ENCODE measurements around the gene FAM161B. TPM values are rescaled to one million over a fixed set of nuclear protein-coding genes. Genes with fewer than 3 reads are reported as not detected.
"Not testable (repeated sequence)": the region's sequence is repeated elsewhere in the genome, so short reads cannot be mapped to it uniquely, and the experiment has no call there.

The FAM161B gene, protein sequence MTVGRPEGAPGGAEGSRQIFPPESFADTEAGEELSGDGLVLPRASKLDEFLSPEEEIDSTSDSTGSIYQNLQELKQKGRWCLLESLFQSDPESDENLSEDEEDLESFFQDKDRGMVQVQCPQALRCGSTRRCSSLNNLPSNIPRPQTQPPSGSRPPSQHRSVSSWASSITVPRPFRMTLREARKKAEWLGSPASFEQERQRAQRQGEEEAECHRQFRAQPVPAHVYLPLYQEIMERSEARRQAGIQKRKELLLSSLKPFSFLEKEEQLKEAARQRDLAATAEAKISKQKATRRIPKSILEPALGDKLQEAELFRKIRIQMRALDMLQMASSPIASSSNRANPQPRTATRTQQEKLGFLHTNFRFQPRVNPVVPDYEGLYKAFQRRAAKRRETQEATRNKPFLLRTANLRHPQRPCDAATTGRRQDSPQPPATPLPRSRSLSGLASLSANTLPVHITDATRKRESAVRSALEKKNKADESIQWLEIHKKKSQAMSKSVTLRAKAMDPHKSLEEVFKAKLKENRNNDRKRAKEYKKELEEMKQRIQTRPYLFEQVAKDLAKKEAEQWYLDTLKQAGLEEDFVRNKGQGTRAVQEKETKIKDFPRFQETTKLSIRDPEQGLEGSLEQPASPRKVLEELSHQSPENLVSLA
- 10 to 100 TPM; 14.0 to 18.8 (median 14.6) TPM for polyA plus RNA-seq (ENCODE audit: insufficient read length in 3 of 3)

DNA sequence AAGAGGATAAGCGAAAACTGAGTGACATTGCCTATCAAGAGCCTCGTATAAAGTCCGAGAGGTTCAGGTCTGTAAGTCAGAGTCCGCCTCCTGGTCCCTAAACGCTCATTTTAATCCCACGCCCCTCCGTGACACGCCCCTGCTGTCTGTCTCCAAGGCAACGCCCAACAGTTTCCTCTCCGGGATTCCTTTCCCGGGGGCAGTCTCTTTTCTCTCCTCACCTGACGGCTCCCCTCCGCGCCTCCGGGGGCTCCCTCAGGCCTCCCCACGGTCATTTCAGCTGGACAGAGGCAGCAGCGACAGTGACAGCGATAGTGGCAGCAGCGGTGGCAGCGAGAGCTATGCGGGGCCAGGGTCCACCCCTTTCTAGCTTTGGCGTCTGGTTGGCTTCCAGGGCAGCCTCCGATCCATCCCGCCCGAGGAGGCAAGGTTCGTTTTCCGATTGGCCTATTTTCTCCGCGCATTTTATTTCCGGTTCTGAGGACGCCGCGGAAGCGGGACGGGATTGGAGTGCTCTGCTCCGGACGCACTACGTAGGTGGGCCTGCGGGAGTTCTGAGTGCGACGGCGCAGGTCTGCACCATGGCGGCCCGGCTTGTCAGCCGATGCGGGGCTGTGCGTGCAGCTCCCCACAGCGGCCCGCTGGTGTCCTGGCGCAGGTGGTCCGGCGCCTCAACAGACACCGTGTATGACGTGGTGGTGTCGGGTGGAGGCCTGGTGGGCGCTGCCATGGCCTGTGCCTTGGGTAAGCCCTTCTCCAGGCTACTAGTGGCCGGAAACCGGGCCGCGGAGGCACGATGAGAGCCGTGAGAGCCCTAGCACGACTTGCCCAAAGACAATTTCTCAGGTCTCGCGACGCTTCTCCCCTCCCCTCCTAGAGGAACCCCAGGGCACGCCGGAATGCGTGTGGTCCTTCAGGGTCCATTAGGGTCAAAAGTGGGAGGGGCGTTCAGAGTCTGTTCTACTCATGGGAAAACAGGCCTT lies at the start of gene FAM161B, which contains the start of gene COQ6:
Gene FAM161B (minus strand): TSS at position 343 of the 983 bp plus-strand sequence. CDS start 68 bp downstream, at position 275.
Gene COQ6 (plus strand): TSS at position 551 of the 983 bp plus-strand sequence. CDS start 31 bp downstream, at position 582.
- DNase-seq (ENCODE audit: low read depth in 3 of 3, low spot score in 2 of 3) = peak; percentile 94 to 96 (median 96)

DNA sequence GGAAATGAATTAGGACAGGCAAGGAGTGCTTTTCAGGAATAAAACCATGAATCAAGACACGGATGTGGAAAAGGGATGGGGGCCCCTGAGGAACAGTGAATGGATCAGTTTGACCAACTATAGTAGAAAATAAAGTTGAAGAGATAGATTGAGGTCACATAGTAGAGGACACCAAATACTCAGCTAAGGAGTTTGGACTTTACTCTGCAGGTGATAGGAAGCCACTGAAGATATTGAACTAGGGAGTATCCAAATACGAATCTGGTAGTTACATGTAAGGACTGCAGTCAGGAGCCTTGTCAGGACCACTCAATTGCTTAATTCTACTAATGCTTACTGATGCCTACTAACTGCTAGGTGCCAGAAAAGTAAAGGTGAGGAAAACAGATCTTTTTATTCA lies 48.8 kb upstream of the FAM161B start:
- DNase-seq (ENCODE audit: low read depth in 3 of 3, low spot score in 2 of 3) = no peak

DNA sequence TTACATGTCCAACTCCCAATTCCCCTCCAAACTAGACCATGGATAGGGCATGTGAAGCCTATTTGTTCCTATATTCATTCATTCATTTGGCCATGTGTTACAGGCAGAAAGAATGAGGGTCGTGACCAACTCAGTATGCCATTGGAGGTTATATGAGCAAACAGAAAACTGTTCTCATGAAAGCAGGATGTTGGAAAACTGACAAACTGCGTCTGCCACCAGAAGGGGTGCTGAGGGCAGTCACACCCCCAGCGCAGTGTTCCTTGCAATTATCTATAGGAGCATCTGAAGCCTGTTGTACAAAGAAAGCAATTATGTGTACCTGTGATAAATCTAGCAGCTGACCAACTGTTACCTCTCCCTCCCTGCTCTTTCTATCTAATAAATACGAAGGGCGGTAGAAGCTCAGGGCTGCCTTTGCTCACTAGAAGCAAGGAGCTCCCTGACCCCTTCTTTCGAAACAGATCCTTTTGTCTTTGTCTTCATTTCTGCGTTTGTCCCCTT lies 48.1 kb upstream of the FAM161B start:
- DNase-seq (ENCODE audit: low read depth in 3 of 3, low spot score in 2 of 3) = no peak

DNA sequence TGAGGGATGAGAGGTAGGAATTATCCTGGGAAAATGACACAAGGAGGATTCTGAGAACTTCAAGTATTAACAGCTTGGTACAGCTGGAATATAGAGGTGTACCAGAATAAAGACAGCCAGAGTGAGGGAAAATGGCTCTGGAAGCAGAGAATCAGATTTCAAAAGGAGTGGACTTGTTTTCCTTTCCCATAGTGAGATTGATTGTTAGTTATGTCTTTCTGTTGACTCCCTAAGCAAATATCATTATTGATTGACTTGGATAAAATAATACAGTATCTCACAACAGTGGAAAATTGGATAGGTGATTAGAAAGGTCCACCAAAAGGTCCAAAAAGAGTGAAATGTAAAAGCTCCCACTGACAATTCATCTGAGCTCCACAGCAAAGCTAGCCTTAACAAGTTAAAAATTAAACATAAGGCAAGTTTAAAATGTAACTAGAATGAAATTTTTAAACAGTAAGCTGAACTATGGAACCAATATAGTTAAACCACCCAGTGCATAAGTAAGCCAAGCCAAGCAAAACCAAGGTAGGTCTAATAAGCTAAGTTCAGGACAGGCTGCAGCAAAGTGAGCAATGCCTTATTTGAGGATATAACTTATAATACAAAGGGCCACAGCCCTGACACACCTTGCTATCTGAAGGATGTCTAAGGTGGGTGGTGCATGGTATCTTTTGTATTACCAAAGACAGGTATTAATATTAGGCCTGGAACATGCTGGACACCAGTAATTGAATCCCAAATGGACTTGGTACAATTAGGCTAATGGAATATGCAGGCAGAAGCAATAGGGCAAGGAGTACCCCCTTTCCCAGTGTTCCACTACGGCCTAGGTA lies 47.4 kb upstream of the FAM161B start:
- DNase-seq (ENCODE audit: low read depth in 3 of 3, low spot score in 2 of 3) = no peak

DNA sequence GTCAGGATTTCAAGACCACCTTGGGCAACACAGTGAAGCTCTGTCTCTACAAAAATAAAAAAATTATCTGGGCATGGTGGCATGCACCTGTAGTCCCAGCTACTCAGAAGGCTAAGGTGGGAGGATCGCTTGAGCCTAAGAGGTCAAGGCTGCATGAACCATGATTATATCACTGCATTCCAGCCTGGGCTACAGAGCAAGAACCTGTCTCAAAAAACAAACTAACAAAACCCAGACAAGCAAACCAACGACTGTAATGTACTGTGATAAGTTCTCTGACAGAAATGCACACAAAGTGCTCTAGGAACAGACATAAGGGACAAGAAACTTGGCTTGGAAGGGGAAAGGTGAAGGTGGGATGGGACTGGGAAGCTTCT lies 46.8 kb upstream of the FAM161B start:
- no peak for DNase-seq (ENCODE audit: low read depth in 3 of 3, low spot score in 2 of 3)

DNA sequence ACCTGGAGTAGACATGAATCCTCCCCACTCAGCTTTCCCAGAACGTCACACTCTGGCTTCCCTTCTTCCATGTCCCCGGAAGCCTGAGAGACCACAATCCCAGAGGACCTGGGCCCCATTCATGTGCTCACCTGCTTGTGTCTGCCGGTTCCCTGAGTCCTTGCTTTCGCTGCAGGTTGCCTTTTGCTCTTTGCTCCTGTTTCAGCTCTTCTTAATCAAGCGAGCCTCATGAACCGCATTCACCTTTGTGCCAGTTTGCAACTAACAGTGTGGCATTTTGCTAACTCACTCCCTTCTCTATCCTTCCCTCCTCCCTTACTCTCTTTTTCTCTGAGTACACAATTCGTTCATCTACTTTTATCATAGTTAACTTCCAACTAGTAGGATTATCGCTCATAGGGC lies 46.1 kb upstream of the FAM161B start:
- no peak for DNase-seq (ENCODE audit: low read depth in 3 of 3, low spot score in 2 of 3)

DNA sequence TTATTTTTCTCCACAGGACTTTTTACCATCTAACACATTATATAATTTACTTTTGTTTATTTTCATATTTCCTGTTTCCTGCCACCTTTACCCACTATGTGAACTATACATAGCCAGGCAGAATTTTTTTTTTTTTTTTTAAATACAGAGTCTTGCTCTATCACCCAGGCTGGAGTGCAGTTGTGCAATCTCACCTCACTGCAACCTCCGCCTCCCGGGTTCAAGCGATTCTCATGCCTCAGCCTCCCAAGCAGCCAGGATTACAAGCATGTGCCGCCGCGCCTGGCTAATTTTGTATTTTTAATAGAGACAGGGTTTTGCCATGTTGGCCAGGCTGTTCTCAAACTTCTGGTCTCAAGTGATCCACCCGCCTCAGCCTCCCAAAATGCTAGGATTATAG lies 45.0 kb upstream of the FAM161B start:
- not testable (repeated sequence) for DNase-seq (ENCODE audit: low read depth in 3 of 3, low spot score in 2 of 3)

DNA sequence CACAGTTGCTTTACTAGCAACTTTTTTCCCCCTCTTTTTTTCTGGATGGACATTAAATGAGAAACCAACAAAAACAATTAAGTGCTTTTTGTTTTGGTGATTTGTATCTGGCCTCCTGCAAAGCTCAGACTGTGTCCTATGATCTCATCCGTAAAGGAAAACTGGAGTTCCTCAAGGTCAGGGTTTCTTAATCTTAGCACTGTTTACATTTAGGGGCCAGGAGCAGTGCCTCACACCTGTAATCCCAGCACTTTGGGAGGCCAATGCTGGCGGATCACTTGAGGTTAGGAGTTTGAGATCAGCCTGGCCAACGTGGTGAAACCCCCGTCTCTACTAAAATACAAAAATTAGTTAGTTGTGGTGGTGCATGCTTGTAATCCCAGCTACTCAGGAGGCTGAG lies 41.2 kb upstream of the FAM161B start:
- DNase-seq (ENCODE audit: low read depth in 3 of 3, low spot score in 2 of 3) = no peak

DNA sequence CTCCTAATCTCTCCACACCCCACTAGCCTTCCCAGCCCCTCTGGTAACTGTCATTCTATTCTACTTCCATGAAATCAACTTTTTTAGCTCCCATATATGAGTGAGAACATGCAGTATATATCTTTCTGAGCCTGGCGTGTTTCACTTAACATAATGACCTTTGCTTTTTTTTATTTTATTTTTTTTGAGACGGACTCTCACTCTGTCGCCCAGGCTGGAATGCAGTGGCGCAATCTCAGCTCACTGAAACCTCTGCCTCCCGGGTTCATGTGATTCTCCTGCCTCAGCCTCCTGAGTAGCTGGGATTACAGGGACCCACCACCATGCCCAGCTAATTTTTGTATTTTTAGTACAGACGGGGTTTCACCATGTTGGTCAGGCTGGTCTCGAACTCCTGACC lies 38.8 kb upstream of the FAM161B start:
- DNase-seq (ENCODE audit: low read depth in 3 of 3, low spot score in 2 of 3) = not testable (repeated sequence)

DNA sequence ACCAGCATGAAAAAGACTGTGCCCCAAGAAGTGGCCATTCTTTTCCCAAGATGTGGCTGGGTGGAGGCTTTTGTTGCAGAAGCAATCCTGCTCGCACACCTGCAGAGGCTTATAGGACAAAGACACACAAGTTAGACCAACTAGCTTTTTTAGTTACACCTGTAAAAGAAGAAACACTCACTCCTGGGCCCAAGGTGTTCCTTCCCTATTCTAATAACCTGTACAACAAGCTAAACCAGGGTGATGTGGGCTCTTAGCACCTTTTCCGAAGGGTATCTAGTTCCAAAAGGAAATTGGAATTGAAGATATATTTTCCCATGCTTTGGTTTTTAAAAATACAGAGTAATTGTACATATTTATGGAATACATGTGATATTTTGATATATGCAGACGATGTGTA lies 38.2 kb upstream of the FAM161B start:
- no peak for DNase-seq (ENCODE audit: low read depth in 3 of 3, low spot score in 2 of 3)

DNA sequence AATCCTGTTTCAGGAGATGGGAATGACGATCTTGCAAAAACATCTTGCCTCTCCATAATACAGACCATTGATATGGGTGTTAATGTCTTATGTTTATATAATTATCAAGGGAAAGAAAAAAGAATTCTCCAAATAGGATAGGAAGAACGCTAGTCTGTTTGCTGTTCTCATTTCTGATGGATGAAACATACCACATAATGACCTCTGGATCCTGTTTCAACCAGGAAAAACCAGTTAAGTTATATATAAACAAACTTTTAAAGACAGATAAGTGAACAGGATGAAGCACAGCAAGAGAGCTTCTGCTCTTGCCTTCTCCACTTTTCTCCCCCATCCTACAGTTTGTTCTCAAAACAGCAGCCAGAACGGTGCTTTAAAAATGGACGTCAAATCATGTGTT lies 28.0 kb upstream of the FAM161B start:
- no peak for DNase-seq (ENCODE audit: low read depth in 3 of 3, low spot score in 2 of 3)

DNA sequence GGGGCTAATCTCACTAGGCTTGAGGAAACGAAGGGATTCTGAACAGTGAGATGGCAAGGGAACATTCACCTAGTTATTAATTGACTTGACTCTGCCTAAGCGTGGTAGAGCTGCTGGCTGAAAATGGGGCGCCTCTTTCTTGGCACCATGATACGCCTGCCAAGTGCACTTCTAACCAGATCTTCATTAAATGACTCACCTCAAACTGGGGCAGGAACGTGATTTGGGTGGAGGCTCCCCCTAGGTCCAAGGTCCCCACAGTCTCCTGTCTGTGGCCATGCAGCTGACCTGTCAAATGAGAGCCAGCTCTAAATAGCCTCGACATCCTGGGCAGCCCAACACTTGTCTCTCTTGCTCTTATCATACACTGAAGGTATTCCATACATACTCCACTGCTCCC lies 26.2 kb upstream of the FAM161B start:
- no peak for DNase-seq (ENCODE audit: low read depth in 3 of 3, low spot score in 2 of 3)

DNA sequence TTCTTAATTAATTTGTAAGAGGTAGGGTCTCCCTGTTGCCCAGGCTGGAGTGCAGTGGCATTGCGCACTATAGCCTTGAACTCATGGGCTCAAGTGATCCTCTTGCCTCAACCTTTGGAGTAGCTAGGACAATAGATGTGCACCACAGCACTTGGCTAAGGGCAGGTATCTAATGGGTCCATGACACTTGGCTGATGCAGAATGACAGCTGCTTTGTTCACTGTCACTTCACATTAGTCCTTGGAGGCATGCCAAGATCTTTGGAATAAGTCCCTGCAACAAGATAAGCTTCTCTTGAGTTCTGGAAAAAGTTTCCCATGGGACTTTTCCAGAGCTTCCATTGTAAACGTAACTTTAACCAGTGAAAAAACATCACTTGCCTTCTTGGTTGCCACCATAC lies 23.6 kb upstream of the FAM161B start:
- no peak for DNase-seq (ENCODE audit: low read depth in 3 of 3, low spot score in 2 of 3)

DNA sequence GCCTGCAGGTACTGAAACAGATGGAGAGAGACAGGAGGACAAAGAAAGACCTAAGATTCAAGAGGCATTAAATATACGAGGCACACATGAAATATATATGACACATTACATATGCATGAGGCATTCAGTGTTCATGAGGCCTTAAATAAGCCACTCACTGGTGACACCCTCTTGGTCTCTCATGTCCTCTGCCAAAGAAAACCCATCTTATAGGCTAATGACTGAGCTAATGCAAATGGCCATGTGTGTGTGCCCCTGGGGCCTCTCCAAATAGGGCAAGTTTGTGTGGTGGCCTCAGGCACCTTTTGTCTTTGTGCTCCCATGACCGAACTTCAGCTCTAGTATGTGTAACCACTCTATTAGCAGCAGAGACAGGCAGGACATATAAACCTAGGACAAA lies 19.0 kb upstream of the FAM161B start:
- no peak for DNase-seq (ENCODE audit: low read depth in 3 of 3, low spot score in 2 of 3)

DNA sequence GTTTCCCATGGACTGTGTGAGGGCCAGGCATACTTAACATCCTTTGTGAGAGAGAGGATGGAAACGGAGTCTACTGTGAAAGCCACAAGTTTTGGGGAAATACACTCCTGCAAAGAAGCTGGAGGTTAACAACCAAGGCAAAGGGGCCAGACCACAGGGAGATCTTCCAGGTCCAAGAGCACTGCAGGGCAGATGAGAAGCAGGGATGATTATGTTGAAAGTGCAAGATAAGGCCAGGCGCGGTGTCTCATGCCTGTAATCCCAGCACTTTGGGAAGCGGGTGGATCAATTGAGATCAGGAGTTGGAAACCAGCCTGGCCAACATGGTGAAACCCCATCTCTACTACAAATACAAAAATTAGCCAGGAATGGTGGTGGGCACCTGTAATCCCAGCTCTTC lies 15.3 kb upstream of the FAM161B start:
- no peak for DNase-seq (ENCODE audit: low read depth in 3 of 3, low spot score in 2 of 3)

DNA sequence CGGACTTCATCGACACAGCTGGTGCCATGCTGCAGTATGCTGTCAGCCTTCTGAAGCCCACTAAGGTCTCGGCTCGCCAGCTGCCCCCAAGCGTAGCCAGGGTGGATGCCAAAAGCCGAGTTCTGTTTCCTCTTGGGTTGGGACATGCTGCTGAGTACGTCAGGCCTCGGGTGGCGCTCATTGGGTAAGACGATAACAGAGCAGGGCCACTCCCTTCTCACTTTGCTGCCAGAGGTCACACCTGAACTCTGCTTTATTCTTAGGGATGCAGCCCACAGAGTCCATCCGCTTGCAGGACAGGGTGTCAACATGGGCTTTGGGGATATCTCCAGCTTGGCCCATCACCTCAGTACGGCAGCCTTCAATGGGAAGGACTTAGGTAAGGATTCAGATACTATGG lies 11.3 kb upstream of the FAM161B start:
- DNase-seq (ENCODE audit: low read depth in 3 of 3, low spot score in 2 of 3) = no peak

DNA sequence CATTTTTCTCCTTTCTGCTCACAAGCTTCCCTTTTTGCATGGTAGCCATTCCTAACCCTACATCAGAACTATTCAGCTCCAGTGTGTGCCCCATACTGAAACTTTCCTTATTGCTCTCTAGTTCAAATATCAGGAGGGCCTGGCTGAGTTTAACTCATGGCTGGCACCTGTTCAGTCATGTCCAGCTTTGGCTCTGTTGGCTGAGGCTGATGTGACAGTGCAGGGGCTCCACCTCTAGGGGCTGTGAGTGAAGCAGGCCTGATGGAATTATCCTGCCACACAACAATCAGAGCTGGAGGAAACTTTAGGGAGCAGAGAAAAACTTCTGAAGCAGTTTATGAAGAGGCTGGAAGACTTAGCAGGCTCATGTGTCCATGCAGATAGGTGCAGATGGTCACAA lies 8.7 kb upstream of the FAM161B start:
- DNase-seq (ENCODE audit: low read depth in 3 of 3, low spot score in 2 of 3) = no peak

DNA sequence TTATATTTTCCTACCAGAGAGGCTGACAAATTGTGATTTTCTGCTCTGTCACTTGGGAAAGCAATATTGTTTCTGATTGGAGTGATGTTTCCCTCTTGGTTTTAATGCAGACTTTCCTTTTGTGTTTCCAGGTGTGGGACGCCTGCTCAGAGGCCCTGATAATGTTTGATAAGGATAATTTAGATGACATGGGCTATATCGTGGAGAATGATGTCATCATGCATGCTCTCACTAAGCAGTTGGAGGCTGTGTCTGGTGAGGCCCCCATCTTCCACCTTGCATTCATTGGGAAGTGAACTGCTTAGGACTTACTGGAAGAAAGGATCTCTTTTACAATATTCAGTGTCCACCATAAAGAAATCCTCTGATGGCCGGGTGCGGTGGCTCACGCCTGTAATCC lies 5.8 kb upstream of the FAM161B start:
- no peak for DNase-seq (ENCODE audit: low read depth in 3 of 3, low spot score in 2 of 3)

DNA sequence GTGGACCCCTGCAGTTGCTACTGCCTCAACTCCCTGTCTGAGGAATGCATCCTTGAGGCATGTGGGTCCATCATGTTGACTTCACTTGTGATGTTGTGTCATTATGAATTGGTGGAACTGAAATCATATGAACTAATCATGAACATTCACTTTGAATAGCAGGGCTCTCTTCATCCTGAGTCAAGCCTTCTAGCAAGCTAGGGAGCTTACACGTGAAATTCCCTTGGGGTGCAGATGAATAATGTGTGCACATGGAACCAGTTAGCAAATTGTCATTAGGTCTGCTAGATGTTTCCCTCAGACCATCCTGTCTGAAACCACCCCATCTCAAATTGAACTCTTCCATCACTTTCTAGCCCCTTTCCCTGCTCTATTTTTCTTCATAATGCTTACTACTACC lies 3.8 kb upstream of the FAM161B start:
- no peak for DNase-seq (ENCODE audit: low read depth in 3 of 3, low spot score in 2 of 3)

DNA sequence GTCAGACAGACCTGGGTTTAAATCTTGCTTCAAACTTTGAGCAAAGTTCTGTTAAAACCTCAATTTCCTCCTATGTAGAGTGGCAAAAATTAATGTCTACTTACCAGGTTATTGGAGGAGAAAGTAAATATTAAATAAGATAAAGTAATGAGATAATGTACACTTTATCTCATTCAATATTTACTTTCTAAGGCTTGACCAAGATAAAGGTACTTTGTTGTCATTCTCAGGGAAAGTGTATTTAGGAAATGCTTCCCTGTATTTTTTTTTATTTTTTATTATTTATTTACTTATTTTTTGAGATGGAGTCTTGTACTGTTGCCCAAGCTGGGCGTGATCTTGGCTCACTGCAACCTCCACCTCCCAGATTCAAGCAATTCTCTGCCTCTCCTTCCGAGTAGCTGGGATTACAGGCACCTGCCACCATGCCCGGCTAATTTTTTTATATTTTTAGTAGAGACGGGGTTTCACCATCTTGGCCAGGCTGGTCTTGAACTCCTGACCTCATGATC lies 4.7 kb downstream of the FAM161B start:
- no peak for DNase-seq (ENCODE audit: low read depth in 3 of 3, low spot score in 2 of 3)
